ENCODE data around the gene ID4.
A peak's percentile ranks its signal among the peaks of the same experiment; 100 is the strongest.

Gene ID4

DNA sequence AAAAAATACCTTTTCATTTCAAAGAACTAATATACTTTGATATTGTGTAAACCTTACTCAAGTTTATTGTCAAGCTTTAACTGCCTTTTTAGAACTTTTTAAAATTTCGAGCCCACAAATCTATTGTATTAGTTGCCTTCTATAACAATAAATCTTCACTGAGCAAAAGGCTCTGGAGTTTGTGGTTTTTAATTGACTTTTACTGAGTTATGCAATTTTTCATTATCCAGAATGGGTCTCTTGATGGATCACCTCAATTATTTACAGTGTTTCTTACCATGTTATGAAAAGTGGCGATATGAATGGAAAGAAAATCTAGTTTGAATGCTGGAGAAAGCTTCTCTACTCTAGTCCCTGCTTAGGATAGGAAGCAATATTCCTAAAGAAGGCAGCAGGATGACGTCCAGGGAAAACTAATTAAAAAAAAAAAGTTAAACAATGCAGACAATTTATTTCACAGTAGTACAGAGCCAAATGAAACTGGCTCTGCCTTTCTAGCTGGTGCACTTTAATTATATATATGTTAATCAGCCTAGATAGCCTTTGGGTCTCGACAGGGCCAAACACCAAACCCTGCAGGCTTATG, 5.0 kb downstream of the ID4 start:
- no peak overlapping the region for H3K14ac ChIP-seq (ENCODE audit: low read length)
- H3K79me2 ChIP-seq (ENCODE audit: control insufficient read depth, insufficient read depth, low read length, poor library complexity), result peaks cover 16% of the 10 kb centered on the region
- H3K4me2 ChIP-seq (ENCODE audit: low read length), result no peak overlapping the region
- H3K4me3 ChIP-seq (ENCODE audit: low read depth, low read length), result no peak overlapping the region
- H2BK12ac ChIP-seq (ENCODE audit: low read length), result no peak overlapping the region
- H4K8ac ChIP-seq (ENCODE audit: low read depth, low read length), result no peak overlapping the region
- no peak overlapping the region for H3K27ac ChIP-seq (ENCODE audit: low read depth, low read length)
- H3K27me3 ChIP-seq (ENCODE audit: insufficient read depth, low read length), result no peaks in the 10 kb centered on the region
- H3K23ac ChIP-seq (ENCODE audit: low read length), result no peak overlapping the region
- H2BK5ac ChIP-seq (ENCODE audit: low read depth, low read length, poor library complexity), result no peak overlapping the region
- no peak for DNase-seq
- no peak overlapping the region for H3K9ac ChIP-seq (ENCODE audit: low read length)
- H2BK120ac ChIP-seq (ENCODE audit: insufficient read depth, low read length, poor library complexity), result no peak overlapping the region
- H2AFZ ChIP-seq (ENCODE audit: insufficient read depth, low read length, poor library complexity), result no peak overlapping the region
- no peak overlapping the region for H4K12ac ChIP-seq (ENCODE audit: low read depth, low read length)
- no peaks in the 10 kb centered on the region for H3K9me3 ChIP-seq (ENCODE audit: insufficient read depth, low read depth, low read length)
- H3K36me3 ChIP-seq (ENCODE audit: control insufficient read depth in 1 of 2, insufficient read depth in 2 of 2, low read length in 2 of 2), result no peaks in the 10 kb centered on the region
- no CpG with 5 or more reads among the region's 4 CpGs for WGBS (ENCODE audit: extremely low coverage, insufficient coverage, insufficient read length)
- peaks cover 7 to 14% of the 10 kb centered on the region in 2 experiments for H3K4me1 ChIP-seq (ENCODE audit: control insufficient read depth in 1 of 2, insufficient read depth in 2 of 2, low read length in 2 of 2)
- H2AK5ac ChIP-seq (ENCODE audit: low read length), result no peak overlapping the region
- H3K79me1 ChIP-seq (ENCODE audit: low read length), result peaks cover 21% of the 10 kb centered on the region
- H3K18ac ChIP-seq (ENCODE audit: low read length), result no peak overlapping the region
- no peak overlapping the region for H4K91ac ChIP-seq (ENCODE audit: low read depth, low read length)
- H3K4ac ChIP-seq (ENCODE audit: low read depth, low read length), result no peak overlapping the region

GRCh38 chr6:19844689-19845088, 7.5 kb downstream of the ID4 start:
- no peak overlapping the region for H3K4me3 ChIP-seq (ENCODE audit: low read depth, low read length)
- H3K4me2 ChIP-seq (ENCODE audit: low read length), result no peak overlapping the region
- no peak overlapping the region for H3K14ac ChIP-seq (ENCODE audit: low read length)
- no peak overlapping the region for H4K12ac ChIP-seq (ENCODE audit: low read depth, low read length)
- H3K9ac ChIP-seq (ENCODE audit: low read length), result no peak overlapping the region
- peaks cover 7 to 14% of the 10 kb centered on the region in 2 experiments for H3K4me1 ChIP-seq (ENCODE audit: control insufficient read depth in 1 of 2, insufficient read depth in 2 of 2, low read length in 2 of 2)
- H4K91ac ChIP-seq (ENCODE audit: low read depth, low read length), result no peak overlapping the region
- no peak overlapping the region for H3K27ac ChIP-seq (ENCODE audit: low read depth, low read length)
- WGBS (ENCODE audit: extremely low coverage, insufficient coverage, insufficient read length), result no CpG with 5 or more reads among the region's 2 CpGs
- DNase-seq, result no peak
- no peaks in the 10 kb centered on the region for H3K9me3 ChIP-seq (ENCODE audit: insufficient read depth, low read depth, low read length)
- no peak overlapping the region for H3K23ac ChIP-seq (ENCODE audit: low read length)
- H3K4ac ChIP-seq (ENCODE audit: low read depth, low read length), result no peak overlapping the region
- H3K79me2 ChIP-seq (ENCODE audit: control insufficient read depth, insufficient read depth, low read length, poor library complexity), result no peaks in the 10 kb centered on the region
- no peak overlapping the region for H2BK12ac ChIP-seq (ENCODE audit: low read length)
- no peak overlapping the region for H2BK5ac ChIP-seq (ENCODE audit: low read depth, low read length, poor library complexity)
- H2AFZ ChIP-seq (ENCODE audit: insufficient read depth, low read length, poor library complexity), result no peak overlapping the region
- H3K79me1 ChIP-seq (ENCODE audit: low read length), result peaks cover 4% of the 10 kb centered on the region
- no peaks in the 10 kb centered on the region for H3K36me3 ChIP-seq (ENCODE audit: control insufficient read depth in 1 of 2, insufficient read depth in 2 of 2, low read length in 2 of 2)
- H3K27me3 ChIP-seq (ENCODE audit: insufficient read depth, low read length), result no peaks in the 10 kb centered on the region
- H2AK5ac ChIP-seq (ENCODE audit: low read length), result no peak overlapping the region
- no peak overlapping the region for H2BK120ac ChIP-seq (ENCODE audit: insufficient read depth, low read length, poor library complexity)
- no peak overlapping the region for H3K18ac ChIP-seq (ENCODE audit: low read length)
- H4K8ac ChIP-seq (ENCODE audit: low read depth, low read length), result no peak overlapping the region

- DNase-seq, result no peak
- Histone ChIP-seq H3K27me3 (ENCODE audit: insufficient read depth, low read length) (no peaks in the 10 kb centered on the region), H4K8ac (ENCODE audit: low read depth, low read length) (peak overlapping the region; percentile 16), H3K4ac (ENCODE audit: low read depth, low read length) (no peak overlapping the region), H3K23ac (ENCODE audit: low read length) (no peak overlapping the region), H2BK120ac (ENCODE audit: insufficient read depth, low read length, poor library complexity) (peak overlapping the region; percentile 17), H3K79me2 (ENCODE audit: control insufficient read depth, insufficient read depth, low read length, poor library complexity) (no peaks in the 10 kb centered on the region), H3K27ac (ENCODE audit: low read depth, low read length) (peak overlapping the region; percentile 26), H4K12ac (ENCODE audit: low read depth, low read length) (no peak overlapping the region), H3K9ac (ENCODE audit: low read length) (no peak overlapping the region), H3K79me1 (ENCODE audit: low read length) (peaks cover 4% of the 10 kb centered on the region), H3K9me3 (ENCODE audit: insufficient read depth, low read depth, low read length) (no peaks in the 10 kb centered on the region), H2AK5ac (ENCODE audit: low read length) (no peak overlapping the region), H3K14ac (ENCODE audit: low read length) (no peak overlapping the region), H2AFZ (ENCODE audit: insufficient read depth, low read length, poor library complexity) (no peak overlapping the region), H2BK5ac (ENCODE audit: low read depth, low read length, poor library complexity) (no peak overlapping the region), H4K91ac (ENCODE audit: low read depth, low read length) (peak overlapping the region; percentile 7), H3K4me2 (ENCODE audit: low read length) (no peak overlapping the region), H3K36me3 (ENCODE audit: control insufficient read depth in 1 of 2, insufficient read depth in 2 of 2, low read length in 2 of 2) (no peaks in the 10 kb centered on the region), H2BK12ac (ENCODE audit: low read length) (peak overlapping the region; percentile 75), H3K4me1 (ENCODE audit: control insufficient read depth in 1 of 2, insufficient read depth in 2 of 2, low read length in 2 of 2) (peaks cover 7 to 14% of the 10 kb centered on the region in 2 experiments), H3K4me3 (ENCODE audit: low read depth, low read length) (no peak overlapping the region), H3K18ac (ENCODE audit: low read length) (no peak overlapping the region)
- no CpG with 5 or more reads among the region's 10 CpGs for WGBS (ENCODE audit: extremely low coverage, insufficient coverage, insufficient read length)
These were observed 8.3 kb downstream of the ID4 start for GRCh38 chr6:19845266-19846041.

DNA sequence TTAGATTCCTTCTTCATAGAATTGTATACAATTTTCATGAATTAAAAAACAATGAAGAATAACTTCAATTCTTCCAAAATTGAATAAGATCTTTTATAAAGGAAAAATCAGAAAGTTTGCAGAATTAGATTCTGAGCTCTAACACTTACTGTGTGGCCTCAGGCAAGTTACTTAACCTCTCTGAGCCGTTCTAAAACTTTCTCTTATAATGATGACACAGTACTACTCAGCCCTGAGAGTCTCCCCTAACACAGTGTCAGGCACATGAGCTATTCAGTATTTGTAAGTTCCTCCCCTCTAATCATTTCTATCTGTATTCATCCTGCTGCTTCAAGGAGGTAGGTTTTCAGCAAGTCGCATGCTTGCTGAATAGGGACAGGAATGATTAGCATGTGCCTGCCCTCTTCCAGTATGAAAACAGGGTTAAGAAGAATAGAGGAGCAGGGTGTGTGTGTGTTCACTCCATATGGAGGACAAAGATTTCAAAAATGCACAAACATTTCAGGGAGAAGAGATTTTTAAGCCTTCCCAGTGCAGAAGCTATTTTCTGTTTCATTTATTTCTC, 11.4 kb downstream of the ID4 start:
- H3K4me1 ChIP-seq (ENCODE audit: control insufficient read depth in 1 of 2, insufficient read depth in 2 of 2, low read length in 2 of 2), result peaks cover 10 to 17% of the 10 kb centered on the region in 2 experiments
- no peaks in the 10 kb centered on the region for H3K79me2 ChIP-seq (ENCODE audit: control insufficient read depth, insufficient read depth, low read length, poor library complexity)
- H3K27ac ChIP-seq (ENCODE audit: low read depth, low read length), result no peak overlapping the region
- no peak overlapping the region for H2BK120ac ChIP-seq (ENCODE audit: insufficient read depth, low read length, poor library complexity)
- H3K14ac ChIP-seq (ENCODE audit: low read length), result no peak overlapping the region
- H3K9me3 ChIP-seq (ENCODE audit: insufficient read depth, low read depth, low read length), result no peaks in the 10 kb centered on the region
- H2BK5ac ChIP-seq (ENCODE audit: low read depth, low read length, poor library complexity), result no peak overlapping the region
- no CpG with 5 or more reads among the region's 2 CpGs for WGBS (ENCODE audit: extremely low coverage, insufficient coverage, insufficient read length)
- H3K4ac ChIP-seq (ENCODE audit: low read depth, low read length), result no peak overlapping the region
- no peaks in the 10 kb centered on the region for H3K36me3 ChIP-seq (ENCODE audit: control insufficient read depth in 1 of 2, insufficient read depth in 2 of 2, low read length in 2 of 2)
- no peak overlapping the region for H2AK5ac ChIP-seq (ENCODE audit: low read length)
- H4K12ac ChIP-seq (ENCODE audit: low read depth, low read length), result no peak overlapping the region
- H3K79me1 ChIP-seq (ENCODE audit: low read length), result peaks cover 9% of the 10 kb centered on the region
- no peak overlapping the region for H4K91ac ChIP-seq (ENCODE audit: low read depth, low read length)
- no peak overlapping the region for H3K9ac ChIP-seq (ENCODE audit: low read length)
- H3K18ac ChIP-seq (ENCODE audit: low read length), result no peak overlapping the region
- H4K8ac ChIP-seq (ENCODE audit: low read depth, low read length), result no peak overlapping the region
- H2AFZ ChIP-seq (ENCODE audit: insufficient read depth, low read length, poor library complexity), result no peak overlapping the region
- H3K4me2 ChIP-seq (ENCODE audit: low read length), result no peak overlapping the region
- H3K27me3 ChIP-seq (ENCODE audit: insufficient read depth, low read length), result no peaks in the 10 kb centered on the region
- no peak overlapping the region for H3K4me3 ChIP-seq (ENCODE audit: low read depth, low read length)
- peak overlapping the region; percentile 40 for H3K23ac ChIP-seq (ENCODE audit: low read length)
- peak; percentile 23 to 82 for DNase-seq
- H2BK12ac ChIP-seq (ENCODE audit: low read length), result no peak overlapping the region
